Jurkat, Clone E6-1 (cell line): ENCODE data around the gene APCDD1L. TPM values are rescaled to one million over a fixed set of nuclear protein-coding genes. Genes with fewer than 3 reads are reported as not detected.

Experiments used
- DNase-seq: peaks from one replicate; pipeline ENCODE4 v3.0.0-alpha.2; 2011; ENCODE audit warnings: low read depth, low spot score
- H3K4me3 ChIP-seq: 2 replicates; pipeline ENCODE4 v1.5.1; 2011; ENCODE audit warnings: mild to moderate bottlenecking, low read length, control low read depth, moderate library complexity
- polyA plus RNA-seq: library from polyadenylated mRNA; unstranded; fragments of >200 nt; gene quantifications from one replicate; pipeline ENCODE4 v1.2.1, GENCODE V29; 2012; ENCODE audit warnings: missing spikeins; ENCODE audit not compliant: insufficient read length, insufficient read depth

Gene APCDD1L
- not detected for polyA plus RNA-seq

- H3K4me3 ChIP-seq: no peak within 1 kb of the TSS
- DNase-seq: no peak
These were observed at the start of gene APCDD1L for GRCh38 chr20:58515233-58516212. Gene APCDD1L (minus strand): TSS chr20:58515399. CDS start chr20:58514707, 692 bp downstream.

GRCh38 chr20:58559368-58559729 lies 44.1 kb upstream of the APCDD1L start:
- no peak overlapping the region for H3K4me3 ChIP-seq
- no peak for DNase-seq

GRCh38 chr20:58558486-58559367 lies 43.5 kb upstream of the APCDD1L start:
- DNase-seq: no peak
- no peak overlapping the region for H3K4me3 ChIP-seq

- no peak overlapping the region for H3K4me3 ChIP-seq
- DNase-seq: no peak
These were observed 42.6 kb upstream of the APCDD1L start for GRCh38 chr20:58557733-58558342.

- H3K4me3 ChIP-seq: no peak overlapping the region
- DNase-seq: no peak
These were observed 41.8 kb upstream of the APCDD1L start for GRCh38 chr20:58556961-58557360.

- no peak for DNase-seq
- H3K4me3 ChIP-seq: no peak overlapping the region
These were observed 40.0 kb upstream of the APCDD1L start for GRCh38 chr20:58555078-58555765.

- DNase-seq: no peak
- H3K4me3 ChIP-seq: no peak overlapping the region
These were observed 39.3 kb upstream of the APCDD1L start for GRCh38 chr20:58554541-58554940.

GRCh38 chr20:58553841-58554240 lies 38.6 kb upstream of the APCDD1L start:
- no peak overlapping the region for H3K4me3 ChIP-seq
- DNase-seq: no peak

- DNase-seq: no peak
- no peak overlapping the region for H3K4me3 ChIP-seq
These were observed 38.0 kb upstream of the APCDD1L start for GRCh38 chr20:58553166-58553696.

- H3K4me3 ChIP-seq: no peak overlapping the region
- DNase-seq: no peak
These were observed 37.3 kb upstream of the APCDD1L start for GRCh38 chr20:58552366-58552934.

GRCh38 chr20:58551631-58552030 lies 36.4 kb upstream of the APCDD1L start:
- no peak for DNase-seq
- no peak overlapping the region for H3K4me3 ChIP-seq

- no peak overlapping the region for H3K4me3 ChIP-seq
- DNase-seq: no peak
These were observed 35.3 kb upstream of the APCDD1L start for GRCh38 chr20:58550275-58551059.

GRCh38 chr20:58549231-58550209 lies 34.3 kb upstream of the APCDD1L start:
- no peak for DNase-seq
- H3K4me3 ChIP-seq: no peak overlapping the region

GRCh38 chr20:58547623-58548475 lies 32.6 kb upstream of the APCDD1L start:
- no peak overlapping the region for H3K4me3 ChIP-seq
- no peak for DNase-seq

GRCh38 chr20:58546756-58547622 lies 31.8 kb upstream of the APCDD1L start:
- no peak for DNase-seq
- no peak overlapping the region for H3K4me3 ChIP-seq
